NOMO-1 treated with dmso at 0.1 percent for 144 hours (cell line): ENCODE measurements around the gene ZNF205.
A peak's percentile ranks its signal among the peaks of the same experiment; 100 is the strongest.

ENCODE experiments used
- DNase-seq: peaks from one replicate; lab custom pipeline; 2025; ENCODE audit not compliant: unreplicated experiment; lab: John Stamatoyannopoulos, UW

Gene ZNF205

DNA sequence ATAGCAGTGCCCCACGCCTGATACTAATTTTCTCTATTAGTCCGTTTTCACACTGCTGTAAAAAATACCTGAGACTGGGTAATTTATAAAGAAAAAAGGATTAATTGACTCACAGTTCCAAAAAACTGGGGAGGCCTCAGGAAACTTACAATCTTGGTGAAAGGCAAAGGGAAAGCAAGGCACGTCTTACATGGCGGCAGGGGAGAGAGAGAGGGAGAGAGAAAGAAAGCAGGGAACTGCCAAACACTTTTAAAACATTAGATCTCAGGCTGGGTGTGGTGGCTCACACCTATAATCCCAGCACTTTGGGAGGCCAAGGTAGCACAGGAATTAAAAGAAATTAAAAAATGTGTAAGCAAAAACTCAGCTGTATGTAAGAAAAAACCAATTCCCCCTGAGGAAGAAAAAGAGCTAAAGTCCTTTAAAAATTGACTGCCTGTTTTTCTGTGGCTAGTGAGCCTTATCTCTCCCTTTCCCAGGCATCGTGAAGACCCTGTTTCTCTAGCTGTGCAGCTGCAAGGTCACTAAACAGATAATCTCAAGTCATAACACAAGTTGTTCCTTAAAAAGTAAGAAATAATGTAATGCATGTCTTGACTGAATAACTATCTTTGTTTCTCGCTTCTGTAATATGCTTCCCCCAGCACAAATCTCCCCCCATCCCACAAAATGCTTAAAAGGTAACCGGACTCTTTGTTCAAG, 27.3 kb upstream of the ZNF205 start:
- DNase-seq = no peak

DNA sequence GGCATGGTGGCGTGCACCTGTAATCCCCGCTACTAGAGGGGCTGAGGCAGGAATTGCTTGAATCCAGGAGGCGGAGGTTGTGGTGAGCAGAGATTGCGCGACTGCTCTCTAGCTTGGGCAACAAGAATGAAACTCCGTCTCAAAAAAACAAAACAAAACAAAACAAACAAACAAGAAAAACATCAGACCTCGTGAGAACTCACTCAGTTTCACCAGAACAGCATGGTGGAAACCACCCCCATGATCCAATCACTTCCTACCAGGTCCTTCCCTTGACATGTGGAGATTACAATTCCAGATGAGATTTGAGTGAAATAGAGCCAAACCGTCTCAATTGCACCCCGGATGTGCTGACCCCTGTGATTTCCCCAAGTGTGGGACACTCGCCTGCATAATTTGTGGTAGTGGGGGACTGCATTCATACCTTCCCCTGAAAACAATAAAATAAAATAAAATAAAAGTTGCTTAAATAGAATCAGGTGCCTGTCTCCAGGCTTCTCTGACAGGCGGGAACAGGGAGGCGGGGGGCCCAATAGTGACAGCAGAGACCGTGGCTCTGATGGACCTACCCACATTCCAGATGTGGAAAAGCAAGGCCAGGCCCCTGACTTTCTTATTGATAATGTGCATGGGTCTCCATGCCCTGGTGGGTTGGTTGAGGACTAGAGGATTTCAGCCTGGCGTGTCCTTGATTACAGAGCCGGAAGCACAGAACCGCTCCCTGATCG, 26.4 kb upstream of the ZNF205 start:
- no peak for DNase-seq

DNA sequence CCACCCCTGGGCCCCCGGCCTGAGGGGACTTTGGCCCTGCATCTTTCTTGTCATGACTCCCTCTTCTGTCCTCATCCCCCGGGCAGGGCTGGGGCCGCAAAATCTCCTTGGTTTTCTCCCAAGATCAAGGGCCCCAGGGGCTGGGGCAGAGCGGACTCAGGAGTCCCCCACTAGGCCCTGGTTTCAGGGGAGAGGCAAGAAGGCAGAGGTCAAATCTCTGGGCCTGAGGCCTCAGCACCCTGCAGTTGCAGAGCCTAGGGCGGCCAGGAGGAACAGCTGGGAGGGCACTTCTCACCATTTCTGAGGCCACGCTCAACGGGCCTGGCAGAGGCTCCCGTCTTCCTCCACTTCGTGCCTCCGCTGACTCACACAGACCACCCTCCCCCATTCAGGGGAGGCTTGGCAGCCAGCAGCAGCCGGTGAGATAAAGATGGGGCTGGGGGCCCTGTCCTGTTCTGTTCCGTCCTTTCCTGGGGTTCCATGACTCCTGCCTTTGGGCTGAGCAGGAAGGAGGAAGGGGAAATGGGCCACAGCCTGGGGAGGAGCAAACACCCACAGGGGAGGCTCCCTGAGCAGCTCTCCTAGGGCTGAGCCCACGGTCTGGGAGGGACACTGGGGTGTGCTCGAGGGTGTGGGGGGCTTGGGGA, 25.7 kb upstream of the ZNF205 start:
- DNase-seq = peak; percentile 46

DNA sequence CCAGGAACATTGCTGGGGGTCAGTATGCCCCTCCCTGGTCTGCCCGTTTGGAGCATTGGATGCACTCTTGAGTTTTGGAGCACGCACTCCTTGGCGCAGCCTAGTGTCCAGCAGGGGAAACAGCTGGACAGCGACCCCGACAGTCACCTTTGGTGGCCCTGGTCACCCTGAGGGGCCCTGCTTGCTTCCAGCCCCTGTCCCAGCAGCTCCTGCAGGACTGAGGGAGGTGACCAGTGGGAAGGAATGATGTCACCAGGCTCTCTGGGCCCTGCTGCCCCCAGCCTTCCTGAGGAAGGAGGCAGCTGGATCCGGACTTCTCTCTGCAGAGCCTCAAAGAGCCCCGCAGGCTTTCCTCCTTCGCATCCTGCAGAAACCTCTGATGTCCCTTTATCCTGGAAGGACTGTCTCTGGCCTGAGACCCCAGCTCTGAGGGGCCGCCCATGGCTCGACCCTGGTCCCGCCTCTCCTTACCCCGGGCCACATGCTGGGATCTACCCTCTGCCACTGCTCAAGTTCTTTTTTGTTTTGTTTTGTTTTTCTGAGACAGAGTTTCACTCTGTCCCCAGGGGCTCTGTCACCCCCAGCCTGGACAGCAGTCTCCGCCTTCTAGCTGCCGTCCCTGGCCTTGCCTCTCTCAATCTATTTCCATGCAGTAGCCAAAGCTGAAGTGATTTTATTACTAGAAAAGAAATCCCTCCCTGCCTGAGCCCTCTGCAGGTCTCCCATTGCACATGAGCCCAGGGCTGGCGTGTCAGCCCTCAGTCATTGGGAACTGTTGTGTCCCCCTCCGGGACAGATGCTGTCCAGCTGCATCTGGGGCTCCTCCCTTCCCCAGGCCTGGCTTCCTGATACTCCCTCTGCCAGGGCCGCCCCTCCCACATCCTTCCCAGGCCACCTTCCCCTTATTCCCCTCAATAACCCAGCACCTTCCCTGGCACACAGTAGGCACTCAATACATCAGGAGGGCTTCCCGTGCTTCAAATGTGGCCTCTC, 24.8 kb upstream of the ZNF205 start:
- no peak for DNase-seq

GRCh38 chr16:3088450-3088849, 23.9 kb upstream of the ZNF205 start:
- no peak for DNase-seq

DNA sequence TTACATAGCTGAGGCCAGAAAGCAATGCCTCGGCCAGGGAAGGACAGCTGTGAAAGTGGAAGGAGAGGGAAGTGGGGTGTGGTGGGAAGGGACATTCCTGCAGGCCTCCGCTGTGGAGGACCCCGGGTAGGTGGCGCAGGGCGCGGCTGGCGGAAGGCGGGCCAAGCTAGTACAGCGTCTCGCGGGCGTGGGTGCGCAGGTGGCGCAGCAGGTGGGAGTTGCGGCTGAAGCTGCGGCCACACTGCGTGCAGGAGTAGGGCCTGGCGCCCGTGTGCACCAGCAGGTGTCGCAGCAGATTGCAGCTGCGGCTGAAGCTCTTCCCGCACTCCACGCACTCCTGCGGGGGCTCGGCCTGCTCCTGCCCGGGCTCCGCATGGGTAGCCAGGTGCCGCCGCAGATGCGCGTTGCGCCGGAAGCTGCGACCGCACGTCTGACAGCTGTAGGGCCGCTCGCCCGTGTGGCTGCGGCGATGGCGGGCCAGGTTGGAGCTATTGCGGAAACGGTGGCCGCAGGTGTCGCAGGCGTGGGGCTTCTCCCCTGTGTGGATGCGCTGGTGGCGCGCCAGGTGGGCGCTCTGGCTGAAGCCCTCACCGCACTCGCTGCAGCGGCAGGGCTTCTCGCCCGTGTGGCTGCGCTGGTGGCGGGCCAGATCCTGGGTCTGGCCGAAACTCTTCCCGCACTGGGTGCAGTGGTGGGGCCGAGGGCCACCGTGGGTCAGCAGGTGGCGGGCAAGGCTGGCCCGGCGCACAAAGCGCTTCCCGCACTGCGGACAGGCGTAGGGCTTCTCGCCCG, 23.3 kb upstream of the ZNF205 start:
- DNase-seq = no peak

- DNase-seq = no peak
Observed at GRCh38 chr16:3089717-3090592, 22.4 kb upstream of the ZNF205 start.

DNA sequence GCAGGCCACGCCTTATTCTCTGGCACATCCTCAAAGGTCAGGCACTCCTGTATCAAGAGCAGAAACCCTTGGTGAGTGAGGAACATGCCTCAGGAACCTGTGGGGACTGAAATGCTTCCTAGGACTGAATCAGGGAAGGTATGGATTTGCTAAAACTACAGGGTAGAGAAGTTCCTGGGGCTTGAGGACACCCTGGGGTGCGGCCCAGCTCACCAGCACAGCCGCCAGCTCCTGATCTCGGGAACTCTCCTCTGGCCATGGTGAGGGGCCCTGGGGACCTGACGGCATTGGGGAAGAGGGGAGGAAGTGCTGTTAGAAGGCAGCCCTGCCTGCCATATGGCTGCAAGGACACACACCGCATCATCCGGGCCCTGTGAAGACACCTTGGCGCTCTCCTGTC, 20.8 kb upstream of the ZNF205 start:
- DNase-seq = no peak

DNA sequence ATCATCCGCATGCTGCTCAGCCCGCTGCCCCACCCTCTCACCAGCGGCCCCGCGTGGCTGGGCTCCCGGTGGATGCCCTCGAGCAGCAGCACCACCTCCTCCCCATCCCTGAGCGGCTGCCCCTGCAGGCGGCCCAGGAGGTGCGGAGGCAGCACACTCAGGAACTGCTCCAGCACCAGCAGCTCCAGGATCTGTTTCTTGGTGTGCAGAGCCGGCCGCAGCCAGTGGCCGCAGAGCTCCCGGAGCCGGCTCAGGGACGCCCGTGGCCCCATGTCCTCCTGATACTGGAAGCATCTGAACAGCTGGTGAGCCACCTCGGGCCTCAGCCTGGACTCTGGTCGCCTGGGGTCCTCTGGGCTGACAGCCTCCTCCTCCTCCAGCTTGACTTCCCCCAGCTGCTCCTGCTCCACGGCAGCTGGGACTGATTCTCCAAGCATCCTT, 19.9 kb upstream of the ZNF205 start:
- DNase-seq = no peak

DNA sequence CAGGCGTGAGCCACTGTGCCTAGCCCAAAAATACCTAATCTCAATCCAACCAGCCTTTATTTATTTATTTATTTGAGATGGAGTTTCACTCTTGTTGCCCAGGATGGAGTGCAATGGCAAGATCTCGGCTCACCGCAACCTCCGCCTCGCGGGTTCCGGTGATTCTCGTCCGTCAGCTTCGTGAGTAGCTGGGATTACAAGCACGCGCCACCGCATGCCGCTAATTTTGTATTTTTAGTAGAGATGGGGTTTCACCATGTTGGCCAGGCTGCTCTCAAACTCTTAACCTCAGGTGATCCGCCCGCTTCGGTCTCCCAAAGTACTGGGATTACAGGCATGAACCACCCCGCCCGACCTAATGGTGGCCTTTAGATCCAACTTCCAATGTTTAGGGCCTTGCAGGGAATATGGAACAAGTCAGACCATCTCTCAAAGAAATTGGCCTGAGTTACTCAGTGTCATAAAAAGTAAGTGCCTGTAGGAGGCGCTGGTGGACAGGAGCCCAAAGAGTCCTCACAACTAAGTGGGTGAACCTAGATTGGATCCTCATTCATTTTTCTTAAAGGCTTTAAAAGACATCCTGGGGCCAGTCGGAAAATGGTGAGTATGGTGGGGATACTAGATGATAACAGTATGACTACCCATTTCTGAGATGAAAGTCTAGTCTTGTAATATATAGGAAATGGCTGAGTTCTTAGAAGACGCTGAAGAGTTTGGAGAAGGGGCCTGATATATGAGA, 17.9 kb upstream of the ZNF205 start:
- DNase-seq = peak; percentile 53

GRCh38 chr16:3095869-3096268, 16.5 kb upstream of the ZNF205 start:
- peak; percentile 88 for DNase-seq

DNA sequence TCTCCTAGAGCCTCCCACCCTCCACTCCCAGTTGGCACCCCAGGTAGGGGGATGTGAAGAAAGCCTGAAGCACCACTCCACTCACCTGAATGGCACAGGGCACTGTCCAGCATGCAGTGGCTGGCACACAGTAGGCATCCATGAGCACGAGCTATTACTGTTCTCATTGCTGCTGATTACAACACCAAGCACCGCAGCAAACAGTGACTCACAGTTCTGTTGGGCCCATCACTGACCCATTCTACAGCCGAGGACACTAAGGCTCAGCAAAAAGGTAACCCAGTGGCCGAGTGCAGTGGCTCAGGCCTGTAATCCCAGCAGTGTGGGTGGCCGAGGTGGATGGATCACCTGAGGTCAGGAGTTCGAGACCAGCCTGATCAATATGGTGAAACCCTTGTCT, 16.0 kb upstream of the ZNF205 start:
- no peak for DNase-seq

DNA sequence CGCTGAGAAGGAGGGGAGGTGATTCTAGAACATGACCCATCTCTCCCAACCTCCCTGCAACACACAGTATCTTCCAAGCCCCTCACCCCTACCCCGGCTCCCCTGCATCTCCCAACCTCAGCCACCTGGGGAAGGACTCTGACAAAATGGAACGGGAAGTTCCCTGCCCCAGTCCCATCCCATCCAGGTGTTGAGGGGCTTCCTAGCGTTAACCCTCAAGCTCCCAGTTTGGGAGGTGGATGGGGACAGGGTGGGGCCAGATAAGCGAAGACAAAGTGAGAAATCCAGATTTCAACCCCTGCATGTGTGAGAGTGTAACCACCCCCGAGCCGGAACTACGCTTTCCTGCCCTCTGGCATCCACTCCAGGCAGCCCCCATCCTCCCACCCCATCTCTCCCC, 15.1 kb upstream of the ZNF205 start:
- no peak for DNase-seq

DNA sequence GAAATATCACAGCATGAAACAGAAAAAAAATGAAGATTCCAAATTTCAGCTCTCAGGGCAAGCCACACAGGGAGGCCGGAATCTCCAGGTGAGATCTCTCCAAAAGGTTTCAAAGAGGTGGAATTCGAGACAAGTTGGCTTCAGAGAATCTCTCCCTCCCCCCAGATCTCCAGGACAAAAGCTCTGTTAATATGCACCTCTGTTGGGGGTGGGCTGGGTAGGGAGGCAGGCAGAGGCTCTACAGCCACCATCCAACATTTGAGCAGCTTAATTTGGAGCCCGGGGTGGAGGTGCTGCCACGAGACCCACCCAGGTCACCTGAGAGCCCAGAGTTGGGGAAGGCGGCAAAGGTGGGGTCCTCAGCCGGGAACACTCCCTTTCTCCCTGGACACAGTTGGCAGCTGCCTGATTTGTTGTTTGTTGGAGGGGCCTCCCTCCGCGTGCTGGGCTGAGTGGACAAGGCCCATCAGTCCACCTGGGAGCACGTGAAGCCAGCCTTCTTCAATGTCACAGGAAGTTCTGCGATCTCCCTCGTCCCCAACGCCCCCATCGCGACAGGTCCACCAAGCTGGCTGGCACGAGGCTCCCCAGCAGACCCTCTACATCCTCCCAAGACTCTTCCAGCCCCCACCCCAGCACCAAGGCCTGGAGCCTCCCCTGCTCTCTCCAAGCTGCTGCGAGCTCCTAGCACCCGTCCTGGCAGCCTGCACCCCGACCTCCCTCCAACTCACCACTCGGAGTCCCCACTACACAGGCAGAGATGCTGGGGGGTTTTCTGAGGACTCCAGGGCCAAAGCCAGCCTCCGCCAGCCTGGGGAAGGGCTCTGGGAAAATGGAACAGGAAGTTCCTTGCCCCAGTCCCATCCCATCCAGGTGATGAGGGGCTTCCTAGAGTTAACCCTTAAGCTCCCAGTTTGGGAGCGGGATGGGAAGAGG, 13.7 kb upstream of the ZNF205 start, which contains the start of gene ZSCAN10:
Gene ZSCAN10, minus strand, starts transcription at position 836 of the 936 bp plus-strand sequence. CDS start 6,357 bp downstream, outside the sequence.
- DNase-seq = no peak

DNA sequence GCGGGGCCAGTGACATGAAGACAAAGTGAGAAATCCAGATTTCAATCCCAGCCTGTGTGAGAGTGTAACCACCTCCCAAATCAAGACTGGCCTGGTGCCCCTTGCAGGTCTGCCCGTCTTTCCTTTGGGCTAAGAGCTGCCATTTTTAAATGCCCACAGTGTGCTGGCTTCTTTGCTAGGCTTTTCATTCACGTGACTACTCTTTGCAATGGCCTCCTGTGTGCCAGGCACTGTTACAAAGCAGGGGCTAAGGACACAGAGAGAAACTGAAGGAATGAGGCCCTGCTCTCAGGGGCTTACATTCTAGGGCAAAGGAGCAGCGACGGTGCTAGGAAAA, 13.0 kb upstream of the ZNF205 start:
- no peak for DNase-seq

GRCh38 chr16:3099732-3100499, 12.5 kb upstream of the ZNF205 start:
- DNase-seq = peak; percentile 92
